ENCODE results near the gene CYB561D2.

CYB561D2 gene

DNA sequence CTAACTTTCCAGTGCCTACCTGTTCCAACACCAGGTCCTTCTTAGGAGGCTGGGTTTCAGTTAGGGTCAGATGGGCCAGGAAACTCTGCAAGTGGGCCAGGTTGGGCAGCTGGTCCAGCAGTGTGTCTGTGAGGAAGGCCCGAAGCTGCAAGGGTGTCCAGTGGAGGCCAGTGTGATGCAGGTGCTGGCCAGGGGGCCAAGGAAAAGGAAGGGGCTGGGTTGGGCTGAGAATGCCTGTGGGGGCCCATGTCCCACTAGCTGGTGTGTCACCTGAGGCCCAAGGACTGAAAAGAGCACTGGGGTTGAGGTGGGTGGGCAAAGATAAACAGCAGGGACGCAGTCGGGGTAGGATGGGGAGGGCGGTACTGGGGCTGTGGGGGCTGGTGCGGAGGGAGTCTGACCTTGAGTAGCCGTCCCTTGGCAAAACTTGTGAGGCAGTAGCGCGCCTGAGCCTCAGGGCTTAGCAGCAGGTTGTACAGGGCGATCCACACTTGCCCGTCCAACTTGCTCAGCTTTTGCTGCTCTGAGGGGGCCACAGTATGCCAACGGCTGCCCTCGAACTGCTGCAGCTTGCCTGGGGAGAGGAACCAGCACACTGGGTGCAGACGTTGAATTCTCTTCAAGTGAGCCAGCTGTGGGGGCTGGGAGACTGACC, 8.5 kb upstream of the CYB561D2 start:
- no peak for DNase-seq (ENCODE audit: low read depth)

DNA sequence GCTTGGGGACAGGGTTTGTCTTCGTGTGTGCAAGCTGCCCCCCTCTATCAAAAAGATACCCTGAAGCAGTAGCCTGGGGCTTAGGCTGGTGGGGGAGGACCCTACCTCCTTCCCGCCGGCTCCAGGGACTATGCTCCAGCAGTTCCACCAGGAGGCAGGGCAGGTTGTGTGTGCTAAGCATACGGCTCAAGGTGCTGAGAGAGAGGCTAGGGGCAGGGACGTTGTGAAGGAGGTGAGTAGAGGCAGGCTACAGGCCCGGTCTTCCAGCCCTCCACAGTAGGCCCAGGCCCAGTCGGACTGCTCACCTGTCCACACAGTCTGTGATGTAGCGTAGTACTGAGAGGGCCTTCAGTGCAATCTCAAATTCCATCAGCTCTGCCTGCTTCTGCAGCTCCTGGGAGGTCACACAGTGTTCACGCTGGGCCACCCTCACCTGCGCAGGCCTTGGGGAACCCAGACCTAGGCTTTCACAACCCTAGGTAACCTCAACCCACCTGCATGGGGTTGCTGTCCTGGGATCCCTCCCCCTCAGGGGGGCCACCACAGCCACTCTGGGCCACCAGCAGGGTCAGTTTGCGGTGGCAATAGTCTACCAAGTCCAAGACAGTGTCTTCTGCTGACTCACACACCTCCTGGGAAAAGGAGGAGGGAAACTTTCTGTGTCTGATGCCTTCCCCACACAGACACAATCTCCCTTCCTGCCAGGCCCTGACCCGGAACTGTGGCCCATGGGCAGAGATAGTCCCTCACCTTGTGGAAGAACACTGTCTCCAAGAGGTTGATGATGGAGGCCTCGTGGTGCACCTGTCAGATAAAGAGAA, 7.6 kb upstream of the CYB561D2 start:
- DNase-seq (ENCODE audit: low read depth), result no peak

DNA sequence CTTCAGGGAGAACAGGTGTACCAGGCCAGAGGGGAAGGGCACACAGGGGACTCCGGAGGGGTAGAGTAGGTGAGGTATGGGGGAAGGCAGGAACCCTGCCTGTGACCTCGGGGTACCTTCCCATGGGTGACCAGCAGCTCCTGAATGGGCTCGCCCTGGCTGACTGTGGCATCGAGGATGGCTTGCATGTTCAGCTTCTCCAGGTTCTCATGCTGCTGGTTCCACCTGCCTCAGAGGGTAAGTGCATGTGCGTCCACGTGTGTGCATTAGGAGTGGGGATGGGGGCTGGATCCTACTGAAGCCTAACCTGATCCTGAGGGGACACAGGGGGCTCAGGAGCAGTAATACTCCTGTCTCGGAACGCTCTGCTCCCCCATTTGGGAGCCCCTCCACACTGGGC, 5.7 kb upstream of the CYB561D2 start:
- DNase-seq (ENCODE audit: low read depth), result no peak

DNA sequence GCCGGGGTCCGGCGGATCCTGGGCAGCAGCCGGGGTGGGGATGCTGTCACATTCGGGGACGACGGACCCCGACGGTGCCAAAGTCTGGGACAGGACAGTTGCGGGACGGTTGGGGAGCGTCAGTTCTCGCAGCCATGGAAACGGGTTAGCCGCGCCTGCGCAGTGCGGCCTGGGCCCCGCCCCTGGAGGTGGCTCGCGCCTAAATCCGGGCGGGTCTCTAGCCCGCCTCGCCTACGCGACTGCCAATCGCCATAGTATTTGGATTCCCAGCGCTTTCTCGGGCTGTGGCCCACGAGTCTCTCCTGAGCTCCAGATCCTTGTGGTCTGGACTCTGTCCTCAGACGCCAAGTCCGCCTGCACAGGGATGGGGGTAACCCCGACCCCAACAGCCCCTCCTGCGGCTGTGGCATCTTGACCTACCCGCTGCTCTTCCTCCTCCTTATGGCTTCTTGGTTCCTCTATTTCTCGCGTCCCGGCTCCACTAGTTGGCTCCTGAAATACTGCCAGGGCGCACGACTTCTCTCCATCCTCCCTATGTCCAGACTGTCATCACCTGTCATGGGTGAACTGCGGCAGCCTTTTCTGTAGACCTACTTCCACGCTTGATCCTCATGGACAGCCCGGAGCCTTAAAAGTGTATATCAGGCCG, 5.0 kb upstream of the CYB561D2 start, which contains the start of gene ZMYND10:
TSS of gene ZMYND10 (minus strand) at position 147 of the 649 bp plus-strand sequence. CDS start 153 bp downstream, outside the sequence.
- DNase-seq (ENCODE audit: low read depth), result no peak

DNA sequence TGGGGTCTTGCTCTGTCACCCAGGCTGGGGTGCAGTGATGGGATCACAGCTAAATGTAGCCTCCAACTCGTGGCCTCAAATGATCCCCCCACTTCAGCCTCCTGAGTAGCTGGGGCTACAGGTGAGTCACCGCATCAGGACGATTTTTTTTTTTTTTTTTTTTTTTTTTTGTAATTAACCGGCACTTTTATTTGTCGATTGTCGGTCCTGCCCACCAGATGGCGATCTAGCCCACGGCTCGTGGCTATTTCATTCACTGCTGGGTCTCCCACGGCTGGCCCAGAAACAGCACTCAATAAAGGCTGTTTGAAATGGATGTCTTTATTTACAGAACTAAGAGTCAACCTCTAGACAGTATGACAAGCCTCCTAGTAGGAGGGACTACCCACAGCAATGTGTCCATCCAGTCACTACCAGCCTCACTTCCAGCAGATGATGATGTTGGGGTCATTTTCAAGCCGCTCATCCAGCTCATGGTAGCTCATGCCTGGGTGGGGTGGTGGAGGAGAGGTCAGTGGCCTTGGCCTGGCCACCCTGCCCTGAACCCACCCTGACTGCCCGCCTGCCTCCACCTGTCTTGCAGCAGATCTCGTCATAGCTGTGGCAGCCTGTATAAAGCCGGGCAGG, 3.4 kb upstream of the CYB561D2 start:
- no peak for DNase-seq (ENCODE audit: low read depth)

DNA sequence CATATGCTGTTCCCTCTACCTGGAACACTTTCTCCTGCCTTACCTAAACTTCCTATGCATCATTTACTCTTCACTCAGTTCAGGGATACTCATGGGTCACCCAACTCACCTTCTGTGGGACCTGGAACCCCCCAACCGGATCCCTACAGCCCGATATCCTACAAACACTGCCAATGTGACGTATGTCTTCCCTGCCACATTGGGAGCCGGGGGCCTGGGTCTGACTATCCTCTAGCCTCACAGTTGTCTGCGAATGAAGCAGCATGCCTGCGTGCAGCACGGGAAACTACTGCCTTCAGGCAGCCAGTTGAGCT, 492 bp upstream of the CYB561D2 start:
- no peak for DNase-seq (ENCODE audit: low read depth)

DNA sequence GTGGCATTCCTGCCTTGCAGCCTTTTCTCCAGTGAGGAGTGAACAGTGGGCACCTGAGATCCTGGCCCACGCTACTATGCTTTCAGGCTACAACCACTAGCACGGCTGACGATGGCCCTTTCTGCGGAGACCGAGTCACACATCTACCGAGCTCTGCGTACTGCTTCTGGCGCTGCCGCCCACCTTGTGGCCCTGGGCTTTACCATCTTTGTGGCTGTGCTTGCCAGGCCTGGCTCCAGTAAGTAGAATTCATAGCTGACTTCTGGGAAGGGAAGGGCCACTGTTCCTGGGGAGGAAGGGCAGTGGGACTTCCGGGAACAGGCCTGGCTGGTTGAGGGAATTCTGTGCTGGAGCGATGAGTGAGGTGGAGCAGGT, 648 bp downstream of the CYB561D2 start:
- no peak for DNase-seq (ENCODE audit: low read depth)

DNA sequence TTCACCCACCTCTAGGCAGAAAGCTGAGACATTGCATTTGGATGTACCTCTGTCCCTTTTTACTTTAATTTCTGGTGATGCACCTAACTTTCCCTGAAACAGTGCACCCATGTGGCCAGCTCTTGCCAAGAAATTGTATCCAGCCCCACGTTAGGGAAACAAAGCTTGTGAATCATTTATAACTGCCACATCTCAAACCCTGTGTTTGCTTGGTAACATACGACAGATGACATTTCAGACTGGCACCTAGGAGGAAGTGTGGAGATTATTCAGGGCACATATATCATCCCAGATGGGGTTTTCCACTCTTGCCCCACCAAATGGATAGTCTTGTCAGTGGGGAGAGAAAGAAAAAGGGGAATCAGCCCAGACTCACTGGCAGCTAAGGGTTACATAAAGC, 2.1 kb downstream of the CYB561D2 start:
- DNase-seq (ENCODE audit: low read depth), result no peak

DNA sequence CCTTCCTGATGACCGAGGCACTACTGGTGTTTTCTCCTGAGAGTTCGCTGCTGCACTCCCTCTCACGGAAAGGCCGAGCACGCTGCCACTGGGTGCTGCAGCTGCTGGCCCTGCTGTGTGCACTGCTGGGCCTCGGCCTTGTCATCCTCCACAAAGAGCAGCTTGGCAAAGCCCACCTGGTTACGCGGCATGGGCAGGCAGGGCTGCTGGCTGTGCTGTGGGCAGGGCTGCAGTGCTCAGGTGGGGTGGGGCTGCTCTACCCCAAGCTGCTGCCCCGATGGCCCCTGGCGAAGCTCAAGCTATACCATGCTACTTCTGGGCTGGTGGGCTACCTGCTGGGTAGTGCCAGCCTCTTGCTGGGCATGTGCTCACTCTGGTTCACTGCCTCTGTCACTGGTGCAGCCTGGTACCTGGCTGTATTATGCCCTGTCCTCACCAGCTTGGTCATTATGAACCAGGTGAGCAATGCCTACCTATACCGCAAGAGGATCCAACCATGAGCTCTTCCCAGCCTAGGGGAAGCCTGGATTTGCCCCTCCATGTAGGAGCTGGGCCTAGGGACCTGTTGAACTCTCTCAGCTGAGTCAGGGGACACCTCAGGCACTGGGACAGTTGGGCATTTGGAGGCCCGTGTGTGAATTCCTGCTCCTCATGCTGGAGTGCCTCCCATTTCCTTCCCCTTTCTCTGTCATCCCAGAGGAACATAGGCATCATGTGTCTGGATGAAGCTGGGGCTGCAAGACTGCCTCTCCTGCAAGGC, 2.8 kb downstream of the CYB561D2 start:
- DNase-seq (ENCODE audit: low read depth), result no peak

DNA sequence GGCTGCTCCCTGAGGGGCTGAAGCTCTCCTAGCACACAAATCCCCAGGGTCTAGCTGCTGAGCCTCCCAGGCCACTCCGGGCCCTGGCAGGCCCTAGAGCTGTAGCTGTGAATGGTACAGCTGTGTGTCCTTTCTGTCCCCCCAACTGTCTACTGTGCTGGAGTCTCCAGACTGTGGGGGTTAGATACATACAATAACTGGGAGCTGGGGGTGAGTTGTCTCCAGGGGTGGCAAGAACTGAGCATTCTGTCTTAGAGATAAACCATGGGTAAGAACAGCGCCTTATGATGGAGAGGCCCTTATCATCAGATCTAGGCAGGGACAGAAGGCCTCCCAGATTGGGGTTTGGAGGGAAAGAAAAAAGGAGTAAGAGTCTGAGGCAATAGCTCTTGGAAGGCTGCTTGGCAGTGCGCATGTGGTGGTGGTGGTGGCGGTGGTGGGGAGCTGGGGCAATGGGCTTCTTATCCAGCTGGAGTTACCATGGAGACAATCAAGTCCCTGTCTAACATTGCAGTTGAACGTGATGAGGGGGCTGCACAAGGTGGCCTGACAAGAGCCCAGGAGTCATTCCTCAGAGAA, 3.6 kb downstream of the CYB561D2 start:
- no peak for DNase-seq (ENCODE audit: low read depth)

DNA sequence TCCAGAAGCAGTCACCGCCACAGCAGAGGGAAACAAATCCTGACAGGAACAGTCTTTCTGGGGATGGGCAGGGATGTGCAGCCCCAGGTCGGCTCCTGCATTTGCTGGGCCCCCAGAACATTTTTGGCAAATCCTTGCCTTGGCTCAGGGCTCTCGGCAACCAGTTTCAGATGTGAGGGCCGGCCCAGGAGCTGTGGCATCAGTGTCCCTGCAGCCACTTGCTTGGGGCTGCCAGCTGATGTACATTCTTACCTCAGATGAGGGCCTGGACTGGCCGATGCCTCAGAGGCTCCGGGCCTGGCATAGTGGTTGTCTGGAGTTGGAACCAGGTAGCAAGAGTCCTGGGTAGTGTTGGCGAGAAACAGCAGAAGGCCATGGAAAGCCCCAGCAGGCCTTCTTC, 4.2 kb downstream of the CYB561D2 start:
- DNase-seq (ENCODE audit: low read depth), result no peak

DNA sequence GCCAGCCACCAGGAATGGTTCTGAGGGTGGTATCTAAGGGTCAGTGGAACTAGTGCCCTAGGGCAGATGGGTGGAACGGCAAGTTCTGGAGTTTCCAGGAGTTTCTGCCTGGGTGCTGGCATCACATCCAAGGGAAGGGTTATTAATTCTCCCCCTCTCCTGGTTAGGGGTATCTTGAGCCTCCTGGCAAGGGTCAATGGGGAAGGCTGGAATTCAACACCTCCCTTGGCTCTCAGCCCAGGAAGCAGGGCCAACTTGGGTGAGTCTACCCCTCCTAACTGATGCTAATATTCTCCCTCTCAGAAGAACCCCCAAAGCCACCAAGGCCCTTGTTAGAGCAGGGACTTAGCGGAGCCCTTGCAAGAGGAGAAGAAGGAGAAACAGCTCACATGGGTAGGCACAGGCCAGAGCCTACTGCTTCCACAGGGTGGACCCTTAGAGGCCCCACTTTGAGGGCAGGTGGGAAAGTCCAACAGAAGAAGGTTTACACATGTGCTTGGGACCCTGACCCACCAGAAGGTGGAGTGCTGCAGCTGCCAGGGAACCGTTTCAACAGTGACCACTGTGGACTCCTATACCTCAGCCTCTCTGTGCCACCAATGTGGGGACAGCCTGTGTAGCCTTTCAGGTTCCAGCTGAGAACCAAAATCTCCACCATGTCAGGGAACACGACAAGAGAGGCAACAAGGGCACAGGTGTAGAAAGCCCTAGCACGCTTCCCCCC, 5.3 kb downstream of the CYB561D2 start:
- DNase-seq (ENCODE audit: low read depth), result no peak

DNA sequence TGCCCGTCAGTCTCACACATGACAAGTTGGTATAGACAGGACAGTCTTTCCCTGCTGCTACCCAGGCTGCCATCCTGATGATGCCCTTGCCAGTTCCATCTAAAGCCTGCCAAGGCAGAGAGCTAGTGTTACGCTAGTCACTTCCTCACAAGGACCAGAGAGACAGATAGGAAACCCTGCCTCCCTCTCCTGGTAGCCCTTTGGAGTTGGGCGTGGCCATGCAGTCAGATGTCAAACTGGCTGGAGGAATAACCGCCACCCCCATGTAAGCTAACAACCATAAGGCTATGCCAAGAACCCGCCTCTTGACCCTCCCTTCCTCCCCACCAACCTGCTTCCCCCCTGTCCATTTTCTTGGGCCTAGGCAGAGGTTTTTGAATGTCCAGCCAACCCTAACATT, 5.9 kb downstream of the CYB561D2 start:
- DNase-seq (ENCODE audit: low read depth), result no peak

DNA sequence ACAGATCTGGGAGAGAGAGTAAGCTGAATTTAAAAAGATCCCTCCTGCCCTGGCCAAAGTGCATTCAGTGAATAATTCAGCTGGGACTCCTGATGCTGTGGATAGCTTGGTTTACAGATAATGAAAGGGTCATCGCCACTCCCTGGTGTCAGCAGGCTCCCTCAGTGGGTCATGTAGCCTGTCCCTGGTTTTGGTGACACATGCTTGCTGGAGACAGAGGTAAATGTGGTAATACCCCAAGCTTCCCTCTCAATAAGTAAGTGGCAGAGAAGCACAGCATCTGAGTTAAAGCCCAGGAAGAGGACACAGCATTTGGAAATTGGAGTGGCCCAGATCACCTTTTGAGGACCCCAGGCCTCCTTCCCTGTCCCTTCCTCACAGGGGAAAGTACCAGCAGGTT, 6.8 kb downstream of the CYB561D2 start:
- no peak for DNase-seq (ENCODE audit: low read depth)

DNA sequence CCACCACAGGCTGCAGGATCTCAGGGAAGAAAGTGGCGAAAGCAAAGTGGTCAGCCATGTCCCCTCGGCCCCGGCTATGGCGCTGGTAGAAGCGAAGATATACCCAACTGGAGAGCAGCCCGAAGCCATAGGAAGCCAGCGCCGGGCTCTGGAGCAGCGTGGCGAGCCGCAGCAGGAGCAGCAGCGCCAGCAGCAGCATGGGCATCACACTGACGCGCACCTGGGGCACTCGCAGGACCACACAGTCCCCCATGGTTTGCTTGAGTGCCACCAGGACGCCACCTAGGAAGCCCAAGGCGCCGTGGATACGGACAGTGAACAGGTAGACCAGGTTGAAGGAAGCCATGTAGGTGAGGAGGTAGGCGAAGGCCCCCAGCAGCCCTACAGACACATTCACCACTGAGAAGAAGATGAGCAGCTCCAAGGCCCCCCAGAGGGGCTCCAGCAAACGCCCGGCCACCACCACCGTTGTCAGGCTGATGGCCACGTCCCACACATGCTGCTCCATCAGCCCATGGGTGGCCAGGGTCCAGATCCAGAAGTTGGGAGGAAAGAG, 7.8 kb downstream of the CYB561D2 start:
- DNase-seq (ENCODE audit: low read depth), result no peak

DNA sequence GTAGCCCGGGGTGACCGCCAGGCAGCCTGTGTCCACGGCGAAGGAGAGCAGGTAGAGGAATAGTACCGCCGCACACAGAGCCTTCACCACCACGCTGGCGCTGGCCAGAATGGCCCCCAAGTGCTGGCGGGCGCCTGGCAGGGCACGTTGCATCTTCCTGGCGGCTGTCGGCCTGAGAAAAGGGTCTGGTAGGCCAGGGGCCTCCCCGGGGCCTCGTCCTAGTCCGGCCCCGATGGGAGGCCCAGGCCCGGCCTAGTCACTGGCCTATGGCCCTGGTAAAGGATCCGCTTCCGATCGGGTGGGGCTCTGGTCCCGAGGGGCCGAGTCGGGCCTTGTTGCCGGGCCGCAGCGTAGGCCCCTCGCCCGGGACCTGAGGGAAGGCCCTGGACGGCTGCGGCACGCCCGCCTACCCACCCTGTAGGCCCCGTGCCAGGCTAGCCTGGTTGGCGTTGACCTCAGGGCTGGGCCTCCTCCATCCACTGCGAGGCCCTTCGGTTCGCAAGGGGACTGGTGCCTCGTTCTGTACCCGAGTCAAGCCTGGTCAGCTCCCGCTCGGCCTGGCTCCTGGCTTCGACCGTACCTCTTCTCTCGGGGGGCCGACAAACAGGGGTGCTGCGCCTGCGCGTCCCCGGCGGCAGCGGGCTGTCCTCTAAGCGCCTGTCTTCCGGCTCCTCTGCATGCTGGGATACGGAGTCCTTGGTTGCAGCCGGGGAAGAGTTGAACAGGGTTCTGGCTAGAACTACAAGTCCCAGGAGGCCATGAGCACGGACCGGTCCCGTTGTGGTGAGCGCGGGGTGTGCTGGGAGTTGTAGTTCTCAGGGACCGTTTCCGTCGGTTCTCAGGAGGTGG, 8.5 kb downstream of the CYB561D2 start, which contains the start of gene TMEM115:
TSS of gene TMEM115 (minus strand) at position 611 of the 849 bp plus-strand sequence. CDS start at position 153, 458 bp downstream.
- DNase-seq (ENCODE audit: low read depth), result peak; percentile 95

DNA sequence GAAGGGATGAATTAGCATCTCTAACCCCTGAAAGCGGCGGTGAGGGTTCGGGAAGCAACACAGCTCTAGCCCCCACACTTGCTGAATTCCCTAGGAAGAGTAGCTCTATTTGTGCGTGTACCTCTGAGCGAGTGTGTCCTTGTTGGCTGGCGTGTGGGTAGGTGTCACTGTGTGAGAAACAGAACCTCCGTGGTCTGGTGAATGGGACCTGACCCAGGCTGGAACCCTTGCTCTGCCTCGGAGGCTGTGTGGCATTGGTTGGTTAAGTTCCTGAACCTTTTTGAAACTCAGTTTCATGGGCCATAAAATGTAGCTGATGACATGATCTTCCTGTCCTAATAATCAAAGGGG, 9.1 kb downstream of the CYB561D2 start:
- DNase-seq (ENCODE audit: low read depth), result no peak

DNA sequence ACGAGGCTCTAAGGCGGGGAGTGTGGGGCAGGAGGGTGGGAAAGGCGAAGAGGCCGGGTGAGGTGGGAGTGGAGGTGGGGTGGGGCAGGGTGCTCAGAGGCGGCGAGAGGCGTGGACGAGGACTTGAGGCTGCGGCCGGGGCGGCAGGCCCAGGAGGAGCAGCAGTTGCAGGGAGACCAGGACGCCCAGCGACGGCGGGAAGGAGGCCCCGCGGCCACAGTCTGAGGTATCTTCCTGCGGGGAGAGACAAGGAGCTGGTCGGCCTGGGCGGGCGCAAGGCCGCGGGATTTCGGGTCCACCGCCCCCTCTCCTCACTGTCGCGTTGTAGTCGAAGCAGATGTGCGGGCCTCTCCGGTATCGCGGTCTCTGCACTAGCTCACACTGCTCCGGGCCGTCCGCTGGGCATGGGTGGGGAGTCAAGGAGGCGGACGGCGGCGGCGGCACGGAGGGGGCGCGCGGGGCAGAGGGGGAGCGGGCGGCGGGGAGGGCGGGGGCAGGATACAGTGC, 14.0 kb downstream of the CYB561D2 start:
- no peak for DNase-seq (ENCODE audit: low read depth)

DNA sequence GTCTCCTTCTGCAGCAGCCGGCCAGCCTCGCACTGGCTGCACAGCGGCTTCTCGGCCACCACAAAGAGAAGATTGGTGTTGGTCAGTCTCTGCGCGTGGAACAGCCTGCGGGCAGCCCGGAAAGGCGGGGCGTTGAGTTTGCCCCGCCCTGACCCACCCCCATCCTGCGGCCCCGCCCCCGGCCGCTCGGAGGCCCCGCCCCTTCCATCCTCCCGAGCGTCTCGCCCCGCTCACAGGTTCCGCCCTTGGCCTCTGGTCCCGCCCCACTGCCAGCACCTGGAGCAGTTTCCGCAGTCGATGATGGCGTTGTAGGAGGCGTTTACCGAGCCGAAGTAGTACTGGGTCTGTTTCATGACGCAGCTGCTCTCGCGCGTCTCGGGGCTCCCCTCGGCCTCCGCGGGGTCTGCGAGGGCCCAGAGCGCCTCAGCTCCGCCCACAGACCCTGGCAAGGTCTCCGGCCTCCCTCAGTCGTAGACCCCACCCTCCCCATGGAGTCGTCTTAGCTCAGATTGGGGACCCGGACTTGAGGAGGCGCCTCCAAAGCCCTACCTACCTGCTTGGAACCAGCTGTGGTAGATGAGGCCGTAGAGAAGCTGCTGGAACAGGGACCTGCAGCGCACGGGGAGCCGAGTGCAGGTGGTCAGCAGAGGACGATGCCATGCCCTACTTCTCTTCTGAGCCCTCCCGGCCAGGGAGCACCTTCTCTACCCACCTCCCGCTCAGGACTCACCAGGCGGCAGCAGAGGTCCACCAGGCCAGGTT, 14.6 kb downstream of the CYB561D2 start:
- no peak for DNase-seq (ENCODE audit: low read depth)
